Hippocampal formation (tissue), 2 donors: ENCODE measurements around the gene ZNF841.
A peak's percentile ranks its signal among the peaks of the same experiment; 100 is the strongest.
"Not testable (repeated sequence)": the region's sequence is repeated elsewhere in the genome, so short reads cannot be mapped to it uniquely, and the experiment has no call there.

Experiments
- DNase-seq, 2 donors: peaks; one replicate each; lab custom pipeline; 2025; lab: John Stamatoyannopoulos, UW

ZNF841 gene

GRCh38 chr19:52095172-52096014 is at the start of gene ZNF841:
Gene ZNF841, minus strand, starts transcription at chr19:52095765. Its CDS starts 10,964 bp downstream, at chr19:52084801.
- DNase-seq: peak; percentile 90 to 91

DNA sequence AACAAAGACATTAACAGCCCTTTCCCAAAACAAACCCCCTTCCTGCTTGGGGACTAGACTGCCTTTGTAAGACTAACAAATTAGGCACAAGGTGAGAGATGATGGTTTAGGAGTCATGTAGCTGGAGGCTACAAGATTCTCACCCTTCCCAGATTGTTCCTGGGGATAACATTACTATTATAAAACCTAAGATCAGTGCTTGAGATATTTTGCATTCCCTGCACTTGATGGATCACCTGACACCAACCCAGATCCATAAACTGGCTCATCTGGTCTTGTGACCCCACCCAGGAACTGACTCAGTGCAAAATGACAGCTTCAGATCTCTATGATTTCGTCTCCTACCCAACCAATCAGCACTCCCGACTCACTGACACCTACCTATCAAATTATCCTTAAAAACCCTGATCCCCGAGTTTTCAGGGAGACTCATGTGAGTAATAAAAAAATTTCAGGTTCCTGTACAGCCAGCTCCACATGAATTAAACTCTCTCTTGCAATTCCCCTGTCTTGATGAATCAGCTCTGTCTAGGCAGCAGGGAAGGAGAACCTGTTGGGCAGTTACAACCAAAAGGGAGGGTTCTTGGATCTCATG is 46.5 kb upstream of the ZNF841 start:
- no peak for DNase-seq

- no peak for DNase-seq
Observed at GRCh38 chr19:52141203-52141602, 45.6 kb upstream of the ZNF841 start.

GRCh38 chr19:52140032-52140710 is 44.6 kb upstream of the ZNF841 start:
- no peak for DNase-seq

DNA sequence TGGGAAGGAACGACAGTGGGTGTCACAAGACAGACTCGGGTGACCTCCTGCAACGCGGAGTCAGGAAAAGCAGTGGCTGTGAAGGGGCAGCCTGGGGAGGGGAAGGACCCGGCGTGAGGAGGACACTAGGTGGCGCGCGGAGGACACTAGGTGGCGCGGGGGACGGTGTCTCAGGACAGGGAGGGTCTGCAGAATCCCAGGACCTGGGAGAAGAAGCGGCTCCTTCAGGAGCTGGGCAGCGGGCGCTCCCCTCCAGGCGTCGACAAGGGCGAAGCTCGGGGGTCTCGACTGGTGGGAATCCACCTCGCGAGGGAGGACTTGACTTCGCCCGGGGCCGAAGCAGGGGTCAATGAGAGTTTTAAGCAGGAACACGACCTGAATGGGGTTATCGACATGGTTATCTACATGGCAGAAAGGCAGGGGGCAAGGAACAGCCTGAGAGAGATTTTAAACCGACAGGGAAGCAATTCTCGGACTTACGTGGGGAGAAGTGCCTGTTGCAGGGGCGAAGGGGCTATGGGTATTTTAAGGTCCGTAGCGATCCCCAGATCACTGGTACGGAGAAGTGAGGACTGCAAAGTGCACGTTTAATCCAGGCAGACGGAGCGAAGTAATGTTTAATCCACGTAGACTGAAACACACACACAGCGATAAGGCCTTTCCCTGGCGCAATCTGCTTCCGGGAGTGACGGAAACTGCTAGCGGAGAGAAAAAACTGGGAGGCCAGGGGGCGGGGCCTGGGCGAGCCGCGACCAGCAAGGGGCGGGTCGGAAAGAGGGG is 43.9 kb upstream of the ZNF841 start, which contains the start of gene ZNF616:
ZNF616 (minus strand) TSS at position 687 of the 780 bp plus-strand sequence. CDS start 9,426 bp downstream, outside the sequence.
- DNase-seq: peak; percentile 96 to 97

GRCh38 chr19:52138983-52139251 is 43.4 kb upstream of the ZNF841 start:
- no peak for DNase-seq

DNA sequence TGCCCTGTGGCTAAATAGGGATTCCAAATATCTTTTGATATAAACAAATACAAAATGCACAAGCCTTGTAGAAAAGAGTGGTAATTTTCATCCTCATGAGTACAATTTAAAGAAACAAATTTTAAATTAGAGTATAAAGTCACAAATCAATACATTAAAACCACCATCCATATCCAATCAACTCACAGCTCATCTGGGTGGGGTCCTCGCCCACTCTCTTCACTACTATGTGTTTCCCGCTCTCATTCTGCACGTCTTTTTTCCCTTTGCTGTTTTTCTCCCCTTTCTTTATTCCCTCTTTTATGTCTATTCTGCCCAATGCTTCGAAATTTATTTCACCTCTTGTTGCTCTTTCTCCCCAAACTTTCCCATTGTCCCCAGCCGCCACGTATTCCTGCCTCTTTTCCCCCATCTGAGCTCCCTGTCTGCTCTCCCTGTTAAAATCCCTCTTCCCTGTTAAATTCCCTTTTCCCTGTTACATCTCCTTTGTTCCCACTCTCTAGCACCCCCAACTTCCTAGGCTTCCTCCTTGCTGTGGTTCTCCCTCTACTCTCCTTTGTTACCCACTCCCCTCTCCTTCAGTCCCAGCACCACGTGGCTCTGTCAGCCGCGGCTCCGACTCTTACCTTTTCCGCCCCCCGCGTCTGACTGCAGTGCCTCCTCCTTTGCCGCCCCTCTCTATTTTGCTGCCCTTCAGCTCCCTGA is 42.9 kb upstream of the ZNF841 start:
- DNase-seq: peak in 1 of 2 donors; percentile 4

DNA sequence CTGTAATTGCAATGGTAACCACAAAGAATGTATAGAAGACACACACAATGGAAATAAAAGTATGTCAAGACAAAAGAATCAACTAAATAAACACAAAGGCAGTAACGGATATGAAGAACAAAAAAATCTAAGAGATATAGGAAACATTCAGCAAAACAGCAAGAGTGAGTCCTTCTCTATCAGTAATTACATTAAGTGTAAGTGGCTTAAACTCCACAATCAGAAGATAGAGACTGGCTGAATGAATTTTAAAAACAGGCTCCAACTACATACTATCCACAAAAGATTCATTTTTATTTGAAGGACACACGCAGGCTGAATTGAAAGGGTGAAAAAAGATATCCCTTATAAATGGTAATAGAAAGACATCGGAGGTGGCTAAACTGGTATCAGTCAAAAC is 24.7 kb upstream of the ZNF841 start:
- DNase-seq: no peak

- no peak for DNase-seq
Observed at GRCh38 chr19:52115526-52116053, 20.0 kb upstream of the ZNF841 start.

DNA sequence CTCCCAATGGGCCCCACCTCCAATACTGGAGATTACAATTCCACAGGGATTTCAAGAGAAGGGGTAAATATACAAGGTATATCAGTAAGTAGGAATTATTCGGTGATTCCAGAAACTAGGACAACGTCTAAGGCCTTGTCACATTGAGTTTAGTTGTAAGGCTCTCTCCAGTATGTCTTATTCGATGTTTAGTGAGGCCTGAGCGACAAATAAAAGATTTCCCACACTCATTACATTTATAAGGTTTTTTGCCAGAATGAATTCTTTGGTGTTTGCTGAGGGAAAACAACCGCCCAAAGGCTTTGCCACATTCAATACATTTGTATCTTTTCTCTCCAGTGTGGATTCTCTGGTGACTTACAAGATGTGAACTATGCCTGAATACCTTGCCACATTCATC is 19.1 kb upstream of the ZNF841 start:
- no peak for DNase-seq

- no peak for DNase-seq
Observed at GRCh38 chr19:52112624-52113023, 17.1 kb upstream of the ZNF841 start.

- no peak for DNase-seq
Observed at GRCh38 chr19:52110780-52111179, 15.2 kb upstream of the ZNF841 start.

DNA sequence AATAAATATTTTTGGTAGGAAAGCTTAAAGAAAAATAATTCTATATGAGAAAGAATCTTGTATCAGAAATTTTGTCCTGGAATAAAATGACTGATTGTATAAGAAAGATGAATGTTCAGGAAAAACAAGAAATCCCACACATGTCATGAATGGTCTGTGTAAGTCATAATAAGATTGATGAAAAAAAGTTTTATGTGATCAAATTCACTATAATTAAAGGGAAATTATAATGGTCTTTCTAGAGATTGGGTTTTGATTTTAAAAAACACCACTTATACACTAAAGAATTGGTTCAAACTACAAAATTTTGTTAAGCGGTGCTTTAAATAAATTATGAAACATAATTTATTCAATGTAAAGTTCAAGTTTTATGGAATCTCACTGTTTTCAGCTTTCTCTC is 7.2 kb upstream of the ZNF841 start:
- no peak for DNase-seq

GRCh38 chr19:52101866-52102562 is 6.4 kb upstream of the ZNF841 start:
- no peak for DNase-seq

- no peak for DNase-seq
Observed at GRCh38 chr19:52099497-52100138, 4.1 kb upstream of the ZNF841 start.

- not testable (repeated sequence) for DNase-seq
Observed at GRCh38 chr19:52096416-52096815, 851 bp upstream of the ZNF841 start.

DNA sequence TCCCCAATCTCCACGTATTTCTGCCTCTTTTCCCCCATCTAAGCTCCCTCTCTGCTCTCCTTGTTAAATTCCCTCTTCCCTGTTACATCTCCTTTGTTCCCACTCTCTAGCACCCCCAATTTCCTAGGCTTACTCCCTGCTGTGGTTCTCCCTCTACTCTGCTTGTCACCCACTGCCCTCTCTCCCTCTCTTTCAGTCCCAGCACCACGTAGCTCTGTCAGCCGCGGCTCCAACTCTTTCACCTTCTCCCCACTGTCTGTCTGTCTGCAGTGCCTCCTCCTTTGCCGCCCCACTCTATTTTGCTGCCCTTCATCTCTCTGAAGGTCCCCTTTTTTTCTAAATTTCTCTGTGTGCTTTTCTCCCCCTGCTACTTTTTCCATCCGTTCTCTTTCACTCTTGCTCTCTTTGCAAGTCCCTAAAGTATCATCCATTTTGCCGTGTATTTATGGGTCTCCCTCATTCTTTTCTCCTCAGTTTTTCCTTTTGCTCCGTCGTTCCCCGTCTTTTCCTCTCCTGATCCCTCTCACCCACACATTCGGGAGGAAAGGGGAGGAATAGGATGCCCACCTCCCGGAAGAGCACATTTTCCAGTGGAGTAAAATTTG is 937 bp downstream of the ZNF841 start:
- DNase-seq: no peak

GRCh38 chr19:52086481-52086880 is 9.1 kb downstream of the ZNF841 start:
- DNase-seq: no peak

- DNase-seq: no peak
Observed at GRCh38 chr19:52070496-52070895, 25.1 kb downstream of the ZNF841 start.

DNA sequence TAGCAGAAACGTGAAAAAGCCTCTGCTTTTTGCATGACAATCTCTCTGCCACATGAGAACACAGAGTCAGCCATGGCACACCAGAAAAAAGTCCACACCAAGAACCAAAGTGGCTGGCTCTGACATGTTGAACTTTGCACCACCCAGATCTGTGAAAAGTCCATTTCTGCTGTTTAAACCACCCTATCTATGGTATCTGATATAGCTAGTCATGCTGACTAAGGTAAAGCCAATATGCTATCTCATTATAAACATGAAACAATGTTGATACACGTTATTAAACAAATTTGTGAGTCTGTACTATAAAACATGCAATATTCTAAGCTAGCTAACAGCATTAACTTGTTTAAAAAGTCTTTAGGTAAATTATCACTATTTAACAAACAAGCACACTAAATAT is 25.9 kb downstream of the ZNF841 start:
- no peak for DNase-seq
